Lower lobe of right lung (tissue), 2 donors: Measurements from ENCODE around the gene NCKAP5. TPM values are rescaled to one million over a fixed set of nuclear protein-coding genes. Genes with fewer than 3 reads are reported as not detected.

Source experiments
- ATAC-seq, 2 donors: fragments of 200-7000 bp; cut with Tn5 transposase; one replicate each; pipeline ENCODE4 v1.9.1; 2020 to 2022; ENCODE audit warnings: mild to moderate bottlenecking in 2 of 2, moderate library complexity in 2 of 2
- DNase-seq: peaks from one replicate; pipeline ENCODE4 v3.0.0-alpha.2; 2020
- H3K27ac ChIP-seq: fragments of 200-600 bp; one replicate; pipeline ENCODE4 v1.8.0; 2022
- H3K27me3 ChIP-seq: fragments of 200-600 bp; one replicate; pipeline ENCODE4 v1.8.0; 2022; ENCODE audit warnings: low read depth
- H3K36me3 ChIP-seq: fragments of 200-600 bp; one replicate; pipeline ENCODE4 v1.8.0; 2022; ENCODE audit warnings: mild to moderate bottlenecking
- H3K4me1 ChIP-seq: fragments of 200-600 bp; one replicate; pipeline ENCODE4 v1.8.0; 2022
- H3K4me3 ChIP-seq: fragments of 200-600 bp; one replicate; pipeline ENCODE4 v1.8.0; 2022; ENCODE audit warnings: mild to moderate bottlenecking
- H3K9me3 ChIP-seq: fragments of 200-600 bp; one replicate; pipeline ENCODE4 v1.8.0; 2022
- CTCF ChIP-seq: fragments of 200-600 bp; IDR thresholded peaks from one replicate; pipeline ENCODE4 v1.8.0; 2022; ENCODE audit warnings: antibody characterized with exemption, mild to moderate bottlenecking
- intact Hi-C: fragments of 100-400 bp; cut with DNase I; formaldehyde crosslinking; loops from one replicate; pipeline ENCODE4 v1.11.0; 2022
- total RNA-seq: library from RNA; stranded (reverse); fragmentation: NEBNext Ultra II Directional; extraction: Animal tissue kit (Norgen Biotek cat#: 25700); gene quantifications from one replicate; pipeline ENCODE4 v1.2.1, GENCODE V29; 2021
- donor health status: DM: no; HTN: yes; CAD: no; lungs with severe emphysema.

The NCKAP5 gene
- total RNA-seq, 1 donor from 2014 or later: 34.6 TPM

DNA sequence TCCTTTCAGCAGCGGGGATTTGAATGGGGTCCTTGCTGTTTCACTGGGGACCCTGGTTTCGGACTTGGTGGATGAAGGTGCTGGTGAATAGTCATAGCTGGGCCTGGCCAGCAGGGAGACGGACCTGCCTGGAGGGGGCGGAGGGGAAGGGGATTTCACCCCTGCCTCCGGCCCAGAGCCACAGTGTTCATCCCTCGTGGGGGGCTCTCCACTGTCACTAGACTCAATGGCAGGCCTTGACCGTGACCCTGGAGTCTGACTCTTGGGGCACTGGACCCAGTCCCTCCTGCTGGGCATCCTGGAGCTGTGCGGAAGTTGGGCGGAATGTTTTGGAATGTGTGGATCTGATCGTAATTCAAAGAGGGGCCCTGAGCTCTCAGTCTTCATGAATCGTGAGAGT, 784.4 kb downstream of the NCKAP5 start:
- H3K4me3 ChIP-seq: no peak overlapping the region
- no peak overlapping the region for H3K27ac ChIP-seq
- no peak for DNase-seq
- intact Hi-C loops: no loop called here
- H3K36me3 ChIP-seq: peaks cover 4% of the 10 kb centered on the region
- ATAC-seq: no peak
- no peaks in the 10 kb centered on the region for H3K4me1 ChIP-seq
- H3K27me3 ChIP-seq: no peaks in the 10 kb centered on the region
- no peak for TF ChIP-seq CTCF
- H3K9me3 ChIP-seq: no peaks in the 10 kb centered on the region

DNA sequence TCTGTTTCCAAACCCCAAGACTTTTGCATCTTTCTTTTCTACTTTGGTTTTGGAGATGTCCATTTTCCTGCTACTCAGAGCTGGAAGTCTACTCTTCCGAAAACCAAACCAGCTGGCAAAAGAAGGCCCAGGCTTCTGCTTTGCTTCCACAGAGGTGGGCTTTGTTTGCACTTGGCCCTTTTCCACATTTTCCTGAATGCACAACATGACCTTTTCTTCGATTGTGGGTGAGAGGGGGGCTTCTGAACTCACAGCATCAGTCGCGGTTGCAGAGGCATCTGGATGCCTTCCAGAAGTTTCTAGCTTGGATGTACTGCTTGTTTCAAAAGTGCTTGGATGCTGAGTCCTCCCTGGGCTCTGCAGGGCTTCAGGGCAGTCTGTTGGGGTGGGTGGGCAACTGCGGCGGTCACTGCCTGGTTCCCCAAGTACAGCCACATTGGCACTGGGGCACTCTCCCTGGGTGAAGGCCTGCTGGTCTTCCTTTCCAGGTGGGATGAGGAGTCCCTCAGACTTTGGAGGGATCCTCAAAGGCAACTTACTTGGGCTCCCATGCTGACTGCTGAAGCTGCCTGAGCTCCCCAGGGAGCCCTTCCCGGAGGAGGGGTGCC, 786.0 kb downstream of the NCKAP5 start:
- H3K4me1 ChIP-seq: no peaks in the 10 kb centered on the region
- H3K4me3 ChIP-seq: no peak overlapping the region
- no peaks in the 10 kb centered on the region for H3K27me3 ChIP-seq
- no peaks in the 10 kb centered on the region for H3K9me3 ChIP-seq
- no peak for DNase-seq
- intact Hi-C loops: no loop called here
- no peak overlapping the region for H3K27ac ChIP-seq
- TF ChIP-seq CTCF: no peak
- peaks cover 4% of the 10 kb centered on the region for H3K36me3 ChIP-seq
- no peak for ATAC-seq

- ATAC-seq: no peak
- no peak overlapping the region for H3K4me3 ChIP-seq
- H3K27me3 ChIP-seq: no peaks in the 10 kb centered on the region
- H3K36me3 ChIP-seq: peaks cover 4% of the 10 kb centered on the region
- no peak overlapping the region for H3K27ac ChIP-seq
- no peak for DNase-seq
- no peaks in the 10 kb centered on the region for H3K9me3 ChIP-seq
- no peak for TF ChIP-seq CTCF
- intact Hi-C loops: no loop called here
- H3K4me1 ChIP-seq: no peaks in the 10 kb centered on the region
These were observed 787.6 kb downstream of the NCKAP5 start for GRCh38 chr2:132780651-132781050.

DNA sequence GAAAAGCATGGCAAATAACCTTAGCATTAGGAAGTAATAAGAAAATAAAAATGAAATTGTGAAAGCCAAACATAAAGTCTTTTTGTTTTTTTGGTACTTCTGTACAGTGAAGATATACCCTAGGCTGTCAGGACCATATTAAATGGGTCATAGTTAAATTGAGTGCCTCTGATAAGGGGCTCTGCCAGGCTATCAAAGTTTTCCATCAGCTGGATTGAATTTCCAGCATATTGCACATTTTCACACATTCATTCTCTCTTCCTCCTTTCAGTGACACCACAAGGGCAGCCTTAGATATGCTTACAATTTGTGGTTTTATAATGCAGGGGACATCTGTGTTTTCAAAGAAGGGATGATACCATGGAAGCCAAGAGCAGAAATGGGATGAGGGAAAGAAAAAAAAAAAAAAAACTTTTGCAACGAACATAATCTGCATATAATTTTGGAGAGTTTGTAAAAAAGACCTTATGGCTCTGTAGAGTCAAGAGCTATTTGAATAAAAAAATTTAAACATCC, 789.0 kb downstream of the NCKAP5 start:
- DNase-seq: no peak
- TF ChIP-seq CTCF: no peak
- no peaks in the 10 kb centered on the region for H3K9me3 ChIP-seq
- no peak overlapping the region for H3K27ac ChIP-seq
- no peaks in the 10 kb centered on the region for H3K4me1 ChIP-seq
- no peaks in the 10 kb centered on the region for H3K27me3 ChIP-seq
- no peak overlapping the region for H3K4me3 ChIP-seq
- H3K36me3 ChIP-seq: no peaks in the 10 kb centered on the region
- ATAC-seq: no peak
- intact Hi-C loops: no loop called here

DNA sequence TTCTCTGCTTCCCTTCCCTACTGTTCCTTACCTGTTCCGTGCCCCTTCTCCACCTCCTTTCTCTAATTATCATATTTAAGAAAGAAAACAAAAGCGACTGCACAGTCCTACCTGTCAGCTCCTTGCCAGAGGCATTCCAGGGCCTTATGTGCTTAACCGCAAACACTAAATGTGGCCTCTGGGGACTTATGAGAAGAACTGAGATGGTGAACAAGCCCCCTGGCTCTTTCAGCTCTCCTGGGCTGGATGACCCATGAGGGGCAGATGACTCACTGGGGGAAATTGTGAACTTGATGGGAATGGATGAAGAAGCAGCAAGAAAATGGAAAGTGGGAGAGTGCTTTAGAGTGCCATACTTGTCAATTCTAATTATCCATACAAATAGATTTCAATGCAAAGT, 792.0 kb downstream of the NCKAP5 start:
- H3K36me3 ChIP-seq: no peaks in the 10 kb centered on the region
- ATAC-seq: no peak

More for the DNA sequence above, 792.0 kb downstream of the NCKAP5 start:
- Histone ChIP-seq H3K4me1 (no peaks in the 10 kb centered on the region), H3K27me3 (no peaks in the 10 kb centered on the region), H3K4me3 (no peak overlapping the region), H3K9me3 (no peaks in the 10 kb centered on the region), H3K27ac (no peak overlapping the region)
- TF ChIP-seq CTCF: no peak
- intact Hi-C loops: no loop called here
- DNase-seq: no peak
